Liver (tissue), 9 donors: ENCODE data around the gene GAS2L1. TPM values are rescaled to one million over a fixed set of nuclear protein-coding genes. Genes with fewer than 3 reads are reported as not detected.

ENCODE experiments used
- DNase-seq: peaks from one replicate; pipeline ENCODE4 v3.0.0-alpha.2; 2017; ENCODE audit warnings: low spot score
- H3K27ac ChIP-seq, 2 donors: one replicate each; pipeline ENCODE4 v1.7.0; 2013; ENCODE audit warnings: inconsistent platforms in 2 of 2, low read length in 2 of 2, control low read depth in 1 of 2, low read depth in 1 of 2, mild to moderate bottlenecking in 1 of 2
- H3K27me3 ChIP-seq, 4 donors: one replicate each; pipeline versions ENCODE4 v1.6.1 to v1.7.0; 2013; ENCODE audit warnings: low read length in 3 of 4, inconsistent platforms in 1 of 4, mild to moderate bottlenecking in 1 of 4, moderate library complexity in 1 of 4; ENCODE audit not compliant: control insufficient read depth in 4 of 4, insufficient read depth in 4 of 4
- H3K36me3 ChIP-seq, 4 donors: one replicate each; pipeline versions ENCODE4 v1.6.1 to v1.7.0; 2013; ENCODE audit warnings: low read length in 3 of 4, mild to moderate bottlenecking in 3 of 4, low read depth in 1 of 4, moderate library complexity in 1 of 4; ENCODE audit not compliant: control insufficient read depth in 4 of 4, insufficient read depth in 3 of 4
- H3K4me1 ChIP-seq, 4 donors: one replicate each; pipeline versions ENCODE4 v1.6.1 to v1.7.0; 2013; ENCODE audit warnings: low read length in 3 of 4, mild to moderate bottlenecking in 3 of 4, moderate library complexity in 1 of 4; ENCODE audit not compliant: control insufficient read depth in 4 of 4, insufficient read depth in 4 of 4
- H3K4me3 ChIP-seq, 3 donors: one replicate each; pipeline versions ENCODE4 v1.6.1 to v1.7.0; 2013; ENCODE audit warnings: low read length in 3 of 3, control low read depth in 1 of 3, low read depth in 1 of 3, mild to moderate bottlenecking in 1 of 3
- H3K9ac ChIP-seq, 2 donors: one replicate each; pipeline ENCODE4 v1.7.0; 2013; ENCODE audit warnings: low read length in 2 of 2, mild to moderate bottlenecking in 2 of 2, moderate library complexity in 2 of 2, control low read depth in 1 of 2, low read depth in 1 of 2
- H3K9me3 ChIP-seq, 4 donors: one replicate each; pipeline versions ENCODE4 v1.6.1 to v1.7.0; 2013; ENCODE audit warnings: low read length in 3 of 4; ENCODE audit not compliant: control insufficient read depth in 4 of 4
- EGR1 ChIP-seq, 2 donors: IDR thresholded peaks; 2 replicates each; pipeline ENCODE4 v1.6.1; 2016 to 2018; ENCODE audit warnings: antibody characterized with exemption in 2 of 2, low read depth in 2 of 2
- FOXA1 ChIP-seq: IDR thresholded peaks from 2 replicates; pipeline ENCODE4 v1.6.1; 2016; ENCODE audit warnings: antibody characterized with exemption
- FOXA2 ChIP-seq: IDR thresholded peaks from 2 replicates; pipeline ENCODE4 v1.6.1; 2016; ENCODE audit warnings: antibody characterized with exemption
- NR2F2 ChIP-seq: IDR thresholded peaks from 2 replicates; pipeline ENCODE4 v1.6.1; 2016; ENCODE audit warnings: antibody characterized with exemption
- REST ChIP-seq: IDR thresholded peaks from 2 replicates; pipeline ENCODE4 v1.6.1; 2016; ENCODE audit warnings: antibody characterized with exemption, mild to moderate bottlenecking
- TAF1 ChIP-seq: conservative IDR thresholded peaks from 2 replicates; pipeline ENCODE4 v1.6.1; 2016; ENCODE audit warnings: antibody characterized with exemption, mild to moderate bottlenecking
- YY1 ChIP-seq: IDR thresholded peaks from 2 replicates; pipeline ENCODE4 v1.6.1; 2016; ENCODE audit warnings: antibody characterized with exemption, mild to moderate bottlenecking
- WGBS: extraction: QIAGEN DNeasy Blood & Tissue Kit; methylation state at CpG from one replicate; pipeline ENCODE4 v1.1.7; 2013; 5-methylcytosine and 5-hydroxymethylcytosine counted together
- polyA plus RNA-seq, 2 donors: library from polyadenylated mRNA; stranded (reverse) in 1 of 2; unstranded in 1 of 2; fragments of 200-250 nt in 1 of 2; fragments of >200 nt in 1 of 2; fragmentation: Nextera tagmentation in 1 of 2; extraction: Ambion mirVana in 1 of 2; gene quantifications; one replicate each; pipeline versions ENCODE4 v1.2.1 to v1.2.3, GENCODE V29; 2013 to 2015
- total RNA-seq, 2 donors: library from RNA; depleted of rRNA; stranded (reverse); fragments of >200 nt; gene quantifications; one replicate each; pipeline ENCODE4 v1.2.3, GENCODE V29; 2014
- TF ChIP-seq, protein P1 (sequence below): IDR thresholded peaks from 2 replicates; pipeline ENCODE4 v1.6.1; 2016; ENCODE audit warnings: antibody characterized with exemption
- TF ChIP-seq, protein P2 (sequence below): IDR thresholded peaks from 2 replicates; pipeline ENCODE4 v1.6.1; 2016; ENCODE audit warnings: antibody characterized with exemption
- donor health status: healthy.
- donor health status: healthy.
- donor health status: healthy.
- donor health status: healthy.
- donor health status: healthy.

Gene GAS2L1
- total and polyA plus RNA-seq, 4 donors = 4.0 to 11.4 (median 8.9) TPM

DNA sequence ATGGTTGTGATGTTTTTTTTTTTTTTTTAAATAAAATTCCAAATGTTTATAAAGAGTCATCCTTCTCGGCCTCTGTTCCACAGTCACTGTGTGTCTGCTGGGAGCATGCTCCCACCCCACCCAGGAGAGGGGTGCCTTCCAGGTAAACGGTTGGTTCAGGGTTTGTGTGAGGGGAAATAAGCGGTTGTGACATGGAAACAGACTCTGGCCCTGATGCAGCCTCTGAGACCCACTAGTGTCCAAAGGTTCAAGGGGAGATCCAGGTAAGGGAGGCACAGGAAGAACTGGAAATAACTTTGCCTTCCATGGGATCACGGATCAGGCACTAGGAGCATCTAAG lies 6.0 kb upstream of the GAS2L1 start:
- H3K4me1 ChIP-seq = peaks cover 4 to 22% (median 16%) of the 10 kb centered on the region in 4 donors
- TF ChIP-seq YY1 (no peak), FOXA1 (no peak), REST (no peak), EGR1 (IDR thresholded peaks at IDR 0.05; ENCODE audit: low read depth in 2 of 2) (no peak), TAF1 (no peak)
- TF ChIP-seq, protein P1, sequence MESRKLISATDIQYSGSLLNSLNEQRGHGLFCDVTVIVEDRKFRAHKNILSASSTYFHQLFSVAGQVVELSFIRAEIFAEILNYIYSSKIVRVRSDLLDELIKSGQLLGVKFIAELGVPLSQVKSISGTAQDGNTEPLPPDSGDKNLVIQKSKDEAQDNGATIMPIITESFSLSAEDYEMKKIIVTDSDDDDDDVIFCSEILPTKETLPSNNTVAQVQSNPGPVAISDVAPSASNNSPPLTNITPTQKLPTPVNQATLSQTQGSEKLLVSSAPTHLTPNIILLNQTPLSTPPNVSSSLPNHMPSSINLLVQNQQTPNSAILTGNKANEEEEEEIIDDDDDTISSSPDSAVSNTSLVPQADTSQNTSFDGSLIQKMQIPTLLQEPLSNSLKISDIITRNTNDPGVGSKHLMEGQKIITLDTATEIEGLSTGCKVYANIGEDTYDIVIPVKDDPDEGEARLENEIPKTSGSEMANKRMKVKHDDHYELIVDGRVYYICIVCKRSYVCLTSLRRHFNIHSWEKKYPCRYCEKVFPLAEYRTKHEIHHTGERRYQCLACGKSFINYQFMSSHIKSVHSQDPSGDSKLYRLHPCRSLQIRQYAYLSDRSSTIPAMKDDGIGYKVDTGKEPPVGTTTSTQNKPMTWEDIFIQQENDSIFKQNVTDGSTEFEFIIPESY = no peak
- TF ChIP-seq, protein P2, sequence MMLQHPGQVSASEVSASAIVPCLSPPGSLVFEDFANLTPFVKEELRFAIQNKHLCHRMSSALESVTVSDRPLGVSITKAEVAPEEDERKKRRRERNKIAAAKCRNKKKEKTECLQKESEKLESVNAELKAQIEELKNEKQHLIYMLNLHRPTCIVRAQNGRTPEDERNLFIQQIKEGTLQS = no peak
- no peak overlapping the region for H3K4me3 ChIP-seq
- 80% methylated on average over 4 of the region's 4 CpGs for WGBS
- H3K27ac ChIP-seq = no peak overlapping the region
- DNase-seq = no peak
- H3K9me3 ChIP-seq = no peaks in the 10 kb centered on the region
- no peaks in the 10 kb centered on the region for H3K27me3 ChIP-seq
- H3K9ac ChIP-seq = no peak overlapping the region
- peaks cover 17 to 52% (median 43%) of the 10 kb centered on the region in 4 donors for H3K36me3 ChIP-seq

GRCh38 chr22:29300807-29301601 lies 5.4 kb upstream of the GAS2L1 start:
- TF ChIP-seq REST (no peak), FOXA2 (no peak), YY1 (no peak), NR2F2 (no peak)
- Histone ChIP-seq H3K4me3 (no peak overlapping the region), H3K27ac (no peak overlapping the region), H3K36me3 (peaks cover 17 to 47% (median 38%) of the 10 kb centered on the region in 4 donors), H3K4me1 (peaks cover 4 to 24% (median 17%) of the 10 kb centered on the region in 4 donors), H3K9me3 (no peaks in the 10 kb centered on the region), H3K27me3 (no peaks in the 10 kb centered on the region), H3K9ac (no peak overlapping the region)
- no peak for DNase-seq
- WGBS = 84% methylated on average over 10 of the region's 10 CpGs
